Limb (tissue), 2 donors: ENCODE data around the gene SLC16A11.
"Not testable (repeated sequence)": the region's sequence is repeated elsewhere in the genome, so short reads cannot be mapped to it uniquely, and the experiment has no call there.

Source experiments
- DNase-seq, 2 donors: peaks; one replicate each; pipeline ENCODE4 v3.0.0-alpha.2; 2016; ENCODE audit errors: extremely low spot score in 2 of 2

SLC16A11 gene

DNA sequence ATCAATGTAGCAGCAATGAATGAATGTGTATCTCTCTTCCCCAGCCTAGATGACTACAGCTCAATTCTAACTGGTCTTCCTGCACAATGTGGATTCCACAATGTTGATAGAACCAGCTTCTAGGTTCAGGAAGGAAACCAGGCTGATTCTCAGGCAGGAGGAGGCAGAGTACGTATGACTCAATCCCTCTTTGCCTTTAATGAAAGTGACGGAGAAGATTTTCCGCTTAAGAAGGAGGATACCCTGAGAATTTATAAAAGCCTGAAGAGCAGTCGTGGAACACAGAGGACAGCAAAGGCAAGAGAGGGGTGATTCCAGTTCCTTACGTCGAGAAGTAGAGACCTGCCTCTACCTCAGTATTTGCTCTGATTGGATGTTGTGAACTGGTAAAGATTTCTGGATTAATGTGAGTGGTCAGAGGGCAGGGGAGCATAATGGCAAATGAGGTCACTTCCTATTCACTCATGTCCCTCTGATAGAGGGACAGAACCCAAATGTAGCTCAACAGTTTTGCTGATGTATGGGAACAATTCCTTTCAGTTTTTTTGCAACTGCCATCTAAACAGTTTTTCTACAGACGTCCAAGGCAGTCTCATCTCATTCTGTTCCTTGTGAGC is 15.0 kb upstream of the SLC16A11 start:
- no peak for DNase-seq

DNA sequence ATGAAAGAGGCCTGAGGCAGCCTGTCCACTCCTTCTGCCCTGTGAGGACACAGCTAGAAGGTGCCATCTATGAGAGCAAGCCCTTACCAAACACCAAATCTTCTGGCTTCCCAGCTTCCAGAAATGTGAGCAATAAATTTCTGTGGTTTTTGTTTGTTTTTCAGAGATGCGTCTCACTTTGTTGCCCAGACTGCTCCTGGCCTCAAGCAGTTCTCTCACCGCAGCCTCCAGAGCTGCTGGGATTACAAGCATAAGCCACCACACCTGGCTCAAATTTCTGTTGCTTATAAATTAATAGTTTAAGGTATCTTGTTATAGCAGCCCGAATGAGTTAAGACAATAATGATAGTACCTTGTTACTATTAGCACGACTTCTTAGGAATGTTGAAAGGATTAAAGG is 12.5 kb upstream of the SLC16A11 start:
- DNase-seq: no peak

DNA sequence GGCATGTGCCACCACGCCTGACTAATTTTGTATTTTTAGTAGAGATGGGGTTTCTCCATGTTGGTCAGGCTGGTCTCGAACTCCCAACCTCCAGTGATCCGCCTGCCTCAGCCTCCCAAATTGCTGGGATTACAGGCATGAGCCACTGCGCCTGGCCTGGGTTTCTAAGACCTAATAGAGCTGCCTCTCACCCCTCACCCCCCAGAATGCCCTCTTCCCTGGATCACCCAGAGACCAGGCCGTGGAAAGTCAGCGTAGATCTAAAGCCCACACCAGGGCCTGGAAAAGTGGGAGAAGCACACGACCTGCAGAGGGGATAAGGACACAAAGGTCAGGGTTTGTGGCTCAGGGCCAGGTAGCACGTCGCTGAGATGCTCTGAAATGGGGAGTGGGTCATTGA is 6.7 kb upstream of the SLC16A11 start:
- not testable (repeated sequence) for DNase-seq

DNA sequence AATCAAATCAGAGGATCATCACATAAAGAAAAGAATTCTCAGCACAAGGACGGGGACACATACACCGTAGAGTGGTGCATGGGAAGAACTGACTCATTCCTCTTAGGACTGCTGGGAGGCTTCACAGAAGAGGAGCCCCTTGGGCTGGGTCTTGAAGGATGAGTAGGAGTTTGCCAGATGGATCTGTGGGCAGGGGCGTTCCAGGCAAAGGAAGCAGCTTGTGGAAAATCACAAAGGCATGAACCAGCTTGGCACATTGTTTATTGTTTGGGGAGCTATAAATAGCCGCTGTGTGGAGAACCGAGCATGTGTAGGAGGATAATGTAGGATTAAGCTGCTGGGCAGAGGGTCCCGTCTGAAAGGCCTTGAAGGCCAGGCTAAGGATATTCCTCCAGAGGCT is 5.1 kb upstream of the SLC16A11 start:
- no peak for DNase-seq

DNA sequence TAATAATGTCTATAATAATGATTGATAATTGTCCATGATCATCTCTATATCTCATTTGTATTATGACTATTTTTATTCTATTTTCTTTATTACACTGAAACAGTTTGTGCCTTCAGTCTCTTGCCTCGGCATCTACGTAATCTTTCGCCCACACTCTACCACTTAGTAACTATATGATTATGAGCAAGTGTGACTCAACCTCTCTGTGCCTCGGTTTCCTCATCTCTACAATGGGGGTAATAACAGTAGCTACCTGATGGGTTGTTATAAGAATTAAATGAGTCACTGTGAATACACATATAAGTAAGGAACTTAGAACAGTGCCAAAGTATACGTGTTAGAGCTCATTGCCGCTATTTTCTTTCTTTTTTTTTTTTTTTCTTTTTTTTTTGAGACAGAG is 3.7 kb upstream of the SLC16A11 start:
- DNase-seq: no peak

DNA sequence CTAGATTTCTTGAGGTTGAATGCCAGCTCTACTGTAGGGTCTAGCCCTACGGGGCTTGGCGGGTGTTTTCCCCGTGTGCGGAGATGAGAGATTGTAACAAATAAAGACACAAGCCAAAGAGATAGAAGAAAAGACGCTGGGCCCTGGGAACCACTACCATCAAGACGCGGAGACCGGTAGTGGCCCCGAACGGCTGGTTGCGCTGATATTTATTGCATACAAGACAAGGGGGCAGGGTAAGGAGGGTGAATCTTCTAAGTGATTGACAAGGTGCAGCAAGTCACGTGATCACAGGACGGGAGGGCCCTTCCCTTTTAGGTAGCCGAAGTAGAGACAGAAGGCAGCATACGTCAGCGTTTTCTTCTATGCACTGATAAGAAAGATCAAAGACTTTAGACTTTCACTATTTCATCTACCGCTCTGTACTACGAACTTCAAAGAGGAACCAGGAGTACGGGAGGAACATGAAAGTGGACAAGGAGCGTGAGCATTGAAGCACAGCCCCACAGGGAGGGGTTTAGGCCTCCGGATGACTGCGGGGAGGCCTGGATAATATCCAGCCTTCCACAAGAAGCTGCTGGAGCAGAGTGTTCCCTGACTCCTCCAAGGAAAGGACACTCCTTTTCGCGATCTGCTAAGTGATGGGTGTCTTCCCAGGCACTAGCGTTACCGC is 3.0 kb upstream of the SLC16A11 start:
- not testable (repeated sequence) for DNase-seq

DNA sequence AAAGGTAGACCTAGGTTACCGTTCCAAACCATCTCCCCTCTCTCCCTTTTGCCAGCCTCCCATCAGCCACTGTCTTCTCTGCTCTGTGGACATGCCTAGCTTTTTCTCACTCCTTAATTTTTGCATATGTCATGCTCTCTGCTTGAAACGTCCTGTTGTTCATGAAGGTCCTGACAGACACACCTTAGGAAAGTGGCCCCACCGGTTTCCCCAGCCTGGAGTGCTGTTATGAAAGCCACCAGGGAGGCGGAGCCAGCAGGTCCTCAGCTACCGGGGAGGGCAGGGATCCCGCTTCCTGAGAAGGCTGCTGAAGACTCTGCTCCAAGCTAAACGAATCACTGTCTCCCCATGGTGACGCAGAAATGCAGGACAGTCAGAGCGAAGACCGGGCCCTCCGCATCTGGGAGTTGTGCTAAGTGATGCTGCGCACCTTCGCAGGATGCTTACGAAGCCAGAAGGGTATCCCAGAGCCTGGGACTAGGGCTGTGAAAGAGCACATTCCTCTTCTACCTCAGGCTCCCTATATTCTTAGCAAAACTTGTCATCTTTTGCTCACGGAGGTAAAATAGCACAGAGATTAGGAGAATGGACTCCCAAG is 2.3 kb upstream of the SLC16A11 start:
- DNase-seq: peak in 1 of 2 donors; percentile 56

DNA sequence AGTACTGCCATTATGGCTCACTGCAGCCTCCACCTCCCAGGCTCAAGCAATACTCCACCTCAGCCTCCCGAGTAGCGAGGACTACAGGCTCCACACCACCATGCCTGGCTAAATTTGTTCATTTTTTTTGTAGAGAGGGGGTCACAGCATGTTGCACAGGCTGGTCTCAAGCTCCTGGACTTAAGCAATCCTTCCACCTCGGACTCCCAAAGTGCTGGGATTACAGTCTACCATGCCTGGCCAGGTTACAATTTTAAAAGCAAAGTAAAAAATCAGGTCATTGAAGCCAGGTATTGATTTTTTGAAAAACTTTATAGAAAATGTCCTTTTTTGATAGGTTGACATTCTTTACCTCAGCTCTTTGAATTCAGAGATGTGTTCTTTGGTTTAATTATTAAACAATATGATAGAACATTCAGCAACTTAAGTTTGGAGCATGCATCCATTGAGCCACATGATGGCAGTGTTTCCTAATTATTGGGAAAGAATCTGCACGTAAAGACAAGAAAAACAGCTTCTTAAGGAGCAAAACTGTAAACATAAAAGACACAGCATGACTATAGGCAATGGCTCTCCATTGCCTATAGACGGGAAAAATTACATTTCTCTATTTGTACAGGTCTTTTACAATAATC is 1.7 kb upstream of the SLC16A11 start:
- peak in 1 of 2 donors; percentile 76 for DNase-seq

DNA sequence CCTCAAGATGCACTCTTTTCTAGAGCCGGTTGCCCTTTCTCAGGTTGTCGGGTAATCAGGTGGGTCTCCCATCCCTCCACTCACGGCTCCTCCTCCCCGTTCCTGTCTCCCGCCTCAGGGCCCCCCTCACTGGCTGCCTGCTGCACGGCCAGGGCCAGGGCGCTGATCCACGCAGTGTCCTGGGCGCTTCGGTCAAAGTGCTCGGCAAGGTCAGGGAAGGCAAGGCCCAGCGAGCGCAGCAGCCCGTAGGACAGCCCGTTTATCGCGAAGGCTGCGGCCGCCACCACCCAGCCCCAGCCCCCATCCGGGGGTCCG is 753 bp downstream of the SLC16A11 start:
- no peak for DNase-seq

DNA sequence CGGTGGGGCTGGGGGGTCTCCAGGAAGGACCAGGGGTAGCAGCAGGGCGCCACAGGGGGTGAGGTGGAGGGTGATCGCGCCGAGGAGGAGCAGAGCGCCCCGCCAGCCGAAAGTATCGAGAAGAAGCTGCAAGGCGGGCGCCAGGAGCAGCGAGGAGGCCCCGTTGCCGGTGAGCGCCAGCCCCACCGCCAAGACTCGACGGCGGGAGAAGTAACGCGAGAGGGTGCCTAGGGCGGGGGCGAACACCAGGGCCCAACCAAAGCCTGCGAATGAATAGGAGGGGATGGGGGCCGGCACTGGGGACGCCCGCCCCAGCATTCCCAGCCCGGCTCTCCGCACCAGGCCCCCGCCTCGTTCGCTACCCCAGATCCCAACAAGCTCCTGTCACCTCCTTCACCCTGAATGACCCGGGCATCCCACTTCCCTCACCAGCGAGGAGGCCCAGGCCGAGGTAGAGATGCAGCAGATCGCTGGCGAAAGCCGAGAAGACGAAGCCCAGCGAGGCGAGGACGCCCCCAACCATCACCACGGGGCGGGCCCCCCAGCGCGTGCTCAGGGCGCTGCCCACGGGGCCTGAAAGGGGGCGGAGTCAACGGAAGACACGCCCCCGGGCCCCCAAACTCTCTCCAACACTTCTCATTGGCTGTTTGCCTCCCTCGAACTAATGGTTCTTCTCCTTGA is 1.3 kb downstream of the SLC16A11 start:
- no peak for DNase-seq

DNA sequence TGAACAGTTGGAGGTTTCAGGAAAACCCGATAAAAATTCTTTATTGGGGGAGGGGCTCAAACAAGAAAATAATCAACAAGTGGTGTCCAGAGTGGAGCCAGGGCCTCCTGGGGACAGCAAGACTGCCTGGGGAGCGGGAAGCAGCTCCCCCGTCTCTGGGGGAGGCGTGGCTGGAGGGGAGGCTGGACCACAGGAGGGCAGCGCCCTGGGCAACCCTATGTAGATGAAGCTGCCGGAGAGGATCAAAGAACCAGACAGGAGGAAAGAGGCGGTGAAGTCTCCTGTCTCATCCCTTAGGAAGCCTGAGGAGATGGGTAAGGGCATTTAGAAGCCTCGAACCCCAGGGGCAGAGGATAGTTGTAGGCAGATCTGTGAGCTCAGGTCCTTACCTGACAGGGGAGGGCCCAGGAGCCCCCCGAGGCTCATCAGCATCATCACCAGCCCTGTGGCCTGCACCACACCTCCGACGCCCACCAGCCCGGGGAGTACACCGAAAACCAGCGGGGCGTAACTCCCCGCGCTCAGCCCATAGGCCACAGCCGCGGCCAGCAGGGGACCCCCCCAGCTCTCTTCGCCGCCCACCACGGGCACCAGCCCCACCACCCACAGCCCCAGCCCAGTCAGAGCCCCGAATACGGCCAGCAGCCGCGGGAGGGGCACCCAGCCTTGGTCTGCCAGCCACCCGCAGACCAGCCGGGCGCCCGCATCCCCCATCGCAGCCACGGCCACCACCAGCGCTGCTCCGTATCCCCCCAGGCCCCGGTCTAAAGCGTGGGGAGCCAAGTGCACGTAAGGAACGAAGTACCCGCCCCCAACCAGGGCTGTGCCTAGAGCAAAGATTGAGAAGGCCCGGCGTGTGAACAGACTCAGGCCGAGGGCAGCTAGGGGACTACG is 2.0 kb downstream of the SLC16A11 start:
- peak in 1 of 2 donors; percentile 66 for DNase-seq

DNA sequence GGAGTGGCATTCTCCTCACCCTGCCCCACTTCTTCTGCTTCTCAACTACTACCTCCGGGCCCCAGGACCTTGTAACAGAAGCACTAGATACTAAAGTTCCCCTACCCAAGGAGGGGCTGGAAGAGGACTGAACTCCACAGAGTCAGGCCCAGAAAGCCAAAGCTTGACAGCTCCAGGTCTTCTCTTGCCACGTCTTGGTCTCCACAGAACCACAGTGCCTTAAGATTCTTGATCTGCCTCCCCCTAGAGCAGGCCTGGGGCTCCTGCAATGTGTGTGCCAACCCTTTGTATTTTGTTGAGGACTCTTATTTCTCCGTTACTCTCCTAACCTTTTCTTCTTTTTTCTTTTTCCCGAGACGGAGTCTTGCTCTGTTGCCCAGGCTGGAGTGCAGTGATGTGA is 4.1 kb downstream of the SLC16A11 start:
- DNase-seq: no peak

DNA sequence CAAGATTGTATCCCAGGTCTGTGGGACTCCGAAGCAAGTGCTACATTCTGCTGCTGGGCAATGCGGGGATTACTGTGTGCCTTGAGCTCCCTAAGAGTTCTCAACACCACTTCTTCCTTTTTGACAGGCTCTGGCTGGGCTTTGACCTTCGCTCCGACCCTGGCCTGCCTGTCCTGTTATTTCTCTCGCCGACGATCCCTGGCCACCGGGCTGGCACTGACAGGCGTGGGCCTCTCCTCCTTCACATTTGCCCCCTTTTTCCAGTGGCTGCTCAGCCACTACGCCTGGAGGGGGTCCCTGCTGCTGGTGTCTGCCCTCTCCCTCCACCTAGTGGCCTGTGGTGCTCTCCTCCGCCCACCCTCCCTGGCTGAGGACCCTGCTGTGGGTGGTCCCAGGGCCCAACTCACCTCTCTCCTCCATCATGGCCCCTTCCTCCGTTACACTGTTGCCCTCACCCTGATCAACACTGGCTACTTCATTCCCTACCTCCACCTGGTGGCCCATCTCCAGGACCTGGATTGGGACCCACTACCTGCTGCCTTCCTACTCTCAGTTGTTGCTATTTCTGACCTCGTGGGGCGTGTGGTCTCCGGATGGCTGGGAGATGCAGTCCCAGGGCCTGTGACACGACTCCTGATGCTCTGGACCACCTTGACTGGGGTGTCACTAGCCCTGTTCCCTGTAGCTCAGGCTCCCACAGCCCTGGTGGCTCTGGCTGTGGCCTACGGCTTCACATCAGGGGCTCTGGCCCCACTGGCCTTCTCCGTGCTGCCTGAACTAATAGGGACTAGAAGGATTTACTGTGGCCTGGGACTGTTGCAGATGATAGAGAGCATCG is 5.6 kb downstream of the SLC16A11 start:
- no peak for DNase-seq

DNA sequence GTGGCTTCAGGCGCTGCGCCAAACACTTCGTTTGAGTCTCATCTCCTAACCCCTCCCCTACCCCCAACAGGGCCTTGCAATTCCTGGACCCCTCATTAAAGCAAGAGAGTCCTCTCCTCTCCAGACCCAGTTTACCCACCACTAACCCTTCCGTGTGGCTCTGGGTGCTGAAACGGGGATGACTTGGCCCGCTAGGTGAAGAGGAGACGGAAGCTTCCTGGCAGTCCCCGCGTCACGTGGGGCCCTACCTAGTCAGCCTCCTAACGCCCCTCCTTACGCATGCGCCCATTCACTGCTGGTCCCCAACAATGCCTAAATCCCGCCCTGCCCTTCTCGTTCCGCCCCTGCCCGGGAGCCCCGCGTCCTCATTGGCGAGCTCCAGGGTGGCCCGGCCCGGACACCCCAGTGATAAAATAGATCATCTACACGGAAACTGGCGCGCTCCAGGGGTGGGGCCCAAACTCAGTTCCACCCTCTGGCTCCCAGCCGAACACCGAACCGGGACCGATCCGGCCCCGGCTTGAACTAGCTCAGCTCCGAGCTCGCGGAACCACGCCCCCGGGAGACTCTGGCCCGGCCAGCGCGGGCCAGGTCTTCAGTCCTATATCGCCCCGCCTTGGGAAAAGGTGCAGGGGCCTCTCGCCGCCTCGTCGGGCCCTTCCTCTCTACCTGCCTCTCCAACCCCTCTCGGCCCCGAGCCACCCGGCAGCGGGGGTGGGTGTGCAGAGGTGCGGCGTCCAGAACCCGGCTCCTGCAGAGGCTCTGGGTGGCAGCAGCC is 8.1 kb downstream of the SLC16A11 start, which contains the start of gene SLC16A13:
Gene SLC16A13, plus strand, starts transcription at position 425 of the 778 bp plus-strand sequence. CDS start 368 bp downstream, outside the sequence.
- DNase-seq: peak; percentile 91 to 94

DNA sequence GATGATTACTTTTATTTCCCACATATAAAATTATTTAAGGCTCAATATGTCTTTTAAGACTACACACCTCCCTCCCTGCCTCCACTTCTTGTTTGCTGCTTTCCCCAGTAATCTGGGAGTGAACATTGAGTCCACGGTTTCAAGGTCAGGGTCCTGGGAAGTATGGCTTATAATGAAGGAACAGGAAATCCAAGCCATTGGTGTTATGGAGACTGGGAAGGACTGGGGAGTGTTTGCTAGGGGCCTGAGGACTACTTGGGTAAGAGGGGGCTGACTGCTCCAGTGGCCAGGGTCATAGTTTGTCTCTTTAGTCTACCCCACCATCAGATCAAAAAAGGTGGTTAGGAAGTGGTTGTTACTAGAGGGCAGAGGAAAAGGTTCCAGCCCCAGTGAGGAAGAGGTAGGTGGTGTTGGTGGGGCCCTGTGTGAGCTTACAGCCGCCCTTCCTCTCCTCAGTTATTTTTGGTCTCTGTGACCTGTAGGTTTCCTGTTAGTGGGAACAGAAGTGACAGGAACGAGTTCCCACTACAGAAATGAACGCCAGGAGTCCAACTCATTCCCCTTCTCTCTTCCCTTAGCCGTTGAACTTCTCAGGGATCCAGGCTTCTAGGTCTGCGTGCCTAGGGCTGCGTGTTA is 8.8 kb downstream of the SLC16A11 start:
- no peak for DNase-seq

DNA sequence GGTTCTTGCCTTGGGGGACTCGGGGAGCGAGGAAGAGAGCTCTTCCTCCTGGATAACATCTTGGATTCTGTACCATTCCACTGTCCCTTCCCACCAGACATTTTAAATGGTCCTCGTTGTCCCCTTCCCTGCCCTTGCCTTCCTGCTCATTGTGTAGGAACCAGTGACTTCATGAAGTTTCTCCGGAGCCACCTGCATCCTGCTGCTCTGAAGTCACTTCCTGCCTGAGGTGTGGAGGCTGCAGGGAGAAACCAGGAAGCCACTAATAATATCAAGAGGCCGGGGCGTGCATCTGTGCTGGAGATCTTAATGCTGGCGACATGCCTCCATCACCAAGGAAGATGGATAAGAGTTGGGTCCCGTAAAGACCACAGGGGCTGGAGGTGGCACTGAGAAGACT is 14.2 kb downstream of the SLC16A11 start:
- no peak for DNase-seq

DNA sequence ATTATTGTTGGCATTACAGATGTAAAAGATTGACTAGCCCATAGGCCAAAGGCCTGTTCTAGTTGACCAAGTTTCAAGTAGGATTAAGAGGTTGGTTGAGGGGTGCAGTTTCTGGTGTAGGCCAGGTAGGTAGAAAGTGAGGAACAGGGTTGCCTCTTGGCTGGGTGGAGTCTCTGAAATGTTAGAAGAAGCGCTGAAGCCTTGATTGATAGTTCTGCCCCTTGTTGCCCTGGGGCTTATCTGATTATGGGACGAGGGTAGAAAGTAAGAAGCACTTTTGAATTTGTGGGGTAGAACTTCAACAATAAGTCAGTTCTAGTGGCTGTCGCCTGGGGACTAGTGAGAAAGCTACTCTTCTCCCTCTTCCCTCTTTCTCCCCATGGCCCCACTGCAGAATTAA is 14.8 kb downstream of the SLC16A11 start:
- no peak for DNase-seq

DNA sequence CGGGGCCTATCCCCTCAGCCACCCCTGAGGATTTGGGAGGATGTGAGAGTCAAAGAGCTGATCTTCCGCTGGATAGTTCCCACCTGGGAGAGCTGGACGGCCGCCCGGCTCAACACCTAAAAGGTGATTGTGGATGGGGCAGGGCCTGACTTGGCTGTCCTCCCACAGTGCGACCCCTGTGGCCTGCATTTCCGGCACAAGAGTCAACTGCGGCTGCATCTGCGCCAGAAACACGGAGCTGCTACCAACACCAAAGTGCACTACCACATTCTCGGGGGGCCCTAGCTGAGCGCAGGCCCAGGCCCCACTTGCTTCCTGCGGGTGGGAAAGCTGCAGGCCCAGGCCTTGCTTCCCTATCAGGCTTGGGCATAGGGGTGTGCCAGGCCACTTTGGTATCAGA is 16.6 kb downstream of the SLC16A11 start:
- no peak for DNase-seq
